Cerebellar cortex (tissue), 1 donor: ENCODE results near the gene AGRN.
"Not testable (repeated sequence)": the region's sequence is repeated elsewhere in the genome, so short reads cannot be mapped to it uniquely, and the experiment has no call there.

Experiments used
- DNase-seq: peaks from one replicate; pipeline ENCODE4 v3.0.0-alpha.2; 2015; ENCODE audit warnings: low spot score

Gene AGRN

DNA sequence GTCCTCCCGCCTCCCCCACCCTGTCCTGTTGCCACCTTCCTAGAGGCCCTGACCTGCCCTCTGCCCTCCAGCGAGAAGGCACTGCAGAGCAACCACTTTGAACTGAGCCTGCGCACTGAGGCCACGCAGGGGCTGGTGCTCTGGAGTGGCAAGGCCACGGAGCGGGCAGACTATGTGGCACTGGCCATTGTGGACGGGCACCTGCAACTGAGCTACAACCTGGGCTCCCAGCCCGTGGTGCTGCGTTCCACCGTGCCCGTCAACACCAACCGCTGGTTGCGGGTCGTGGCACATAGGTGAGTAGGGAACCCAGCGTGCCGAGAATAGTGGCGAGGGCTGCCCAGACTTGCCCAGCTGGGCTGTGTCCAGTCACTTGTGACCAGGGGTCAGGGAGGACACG is 33.8 kb downstream of the AGRN start:
- DNase-seq = no peak

DNA sequence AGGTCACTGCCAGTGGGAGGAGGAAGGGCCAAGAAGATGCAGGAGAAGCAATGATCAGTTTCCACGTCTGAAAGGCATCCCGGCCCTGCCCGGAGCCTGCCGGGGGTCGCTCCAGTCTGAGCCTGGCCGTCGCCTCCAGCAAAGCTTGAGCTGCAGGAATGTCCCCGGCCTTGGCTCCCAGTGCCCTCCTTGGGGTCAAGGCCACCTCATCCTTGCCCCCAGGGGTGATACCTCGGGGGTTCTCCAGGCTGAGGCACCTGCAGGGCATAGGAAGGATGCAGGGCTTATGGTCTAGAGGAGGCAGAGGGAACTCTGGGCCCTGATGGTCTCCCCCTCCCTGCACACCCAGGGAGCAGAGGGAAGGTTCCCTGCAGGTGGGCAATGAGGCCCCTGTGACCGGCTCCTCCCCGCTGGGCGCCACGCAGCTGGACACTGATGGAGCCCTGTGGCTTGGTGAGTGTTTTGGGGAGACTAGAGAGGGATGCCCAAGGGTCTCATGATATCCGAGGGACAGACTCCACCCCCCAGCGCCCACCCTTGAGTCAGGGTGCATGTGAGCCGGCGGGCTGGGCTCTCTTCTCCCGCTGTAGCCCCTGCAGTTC is 34.3 kb downstream of the AGRN start:
- DNase-seq = no peak

DNA sequence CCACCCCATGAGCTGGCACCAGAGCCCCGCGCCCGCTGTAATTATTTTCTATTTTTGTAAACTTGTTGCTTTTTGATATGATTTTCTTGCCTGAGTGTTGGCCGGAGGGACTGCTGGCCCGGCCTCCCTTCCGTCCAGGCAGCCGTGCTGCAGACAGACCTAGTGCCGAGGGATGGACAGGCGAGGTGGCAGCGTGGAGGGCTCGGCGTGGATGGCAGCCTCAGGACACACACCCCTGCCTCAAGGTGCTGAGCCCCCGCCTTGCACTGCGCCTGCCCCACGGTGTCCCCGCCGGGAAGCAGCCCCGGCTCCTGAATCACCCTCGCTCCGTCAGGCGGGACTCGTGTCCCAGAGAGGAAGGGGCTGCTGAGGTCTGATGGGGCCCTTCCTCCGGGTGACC is 35.1 kb downstream of the AGRN start:
- no peak for DNase-seq

GRCh38 chr1:1055841-1056736 is 36.2 kb downstream of the AGRN start:
- DNase-seq = no peak

DNA sequence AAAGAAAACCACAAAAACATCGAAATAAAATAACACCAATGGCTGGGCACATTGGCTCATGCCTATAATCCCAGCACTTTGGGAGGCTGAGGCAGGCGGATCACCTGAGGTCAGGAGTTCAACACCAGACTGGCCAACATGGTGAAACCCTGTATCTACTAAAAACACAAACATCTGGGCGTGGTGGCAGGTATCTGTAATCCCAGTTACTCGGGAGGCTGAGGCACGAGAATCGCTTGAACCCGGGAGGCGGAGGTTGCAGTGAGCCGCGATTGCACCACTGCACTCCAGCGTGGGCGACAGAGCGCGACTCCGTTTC is 37.8 kb downstream of the AGRN start:
- DNase-seq = not testable (repeated sequence)

GRCh38 chr1:1058088-1058905 is 38.4 kb downstream of the AGRN start:
- no peak for DNase-seq

- no peak for DNase-seq
Measured at GRCh38 chr1:1058921-1059493, 39.1 kb downstream of the AGRN start.

GRCh38 chr1:1059494-1060280 is 39.8 kb downstream of the AGRN start:
- DNase-seq = peak; percentile 57

DNA sequence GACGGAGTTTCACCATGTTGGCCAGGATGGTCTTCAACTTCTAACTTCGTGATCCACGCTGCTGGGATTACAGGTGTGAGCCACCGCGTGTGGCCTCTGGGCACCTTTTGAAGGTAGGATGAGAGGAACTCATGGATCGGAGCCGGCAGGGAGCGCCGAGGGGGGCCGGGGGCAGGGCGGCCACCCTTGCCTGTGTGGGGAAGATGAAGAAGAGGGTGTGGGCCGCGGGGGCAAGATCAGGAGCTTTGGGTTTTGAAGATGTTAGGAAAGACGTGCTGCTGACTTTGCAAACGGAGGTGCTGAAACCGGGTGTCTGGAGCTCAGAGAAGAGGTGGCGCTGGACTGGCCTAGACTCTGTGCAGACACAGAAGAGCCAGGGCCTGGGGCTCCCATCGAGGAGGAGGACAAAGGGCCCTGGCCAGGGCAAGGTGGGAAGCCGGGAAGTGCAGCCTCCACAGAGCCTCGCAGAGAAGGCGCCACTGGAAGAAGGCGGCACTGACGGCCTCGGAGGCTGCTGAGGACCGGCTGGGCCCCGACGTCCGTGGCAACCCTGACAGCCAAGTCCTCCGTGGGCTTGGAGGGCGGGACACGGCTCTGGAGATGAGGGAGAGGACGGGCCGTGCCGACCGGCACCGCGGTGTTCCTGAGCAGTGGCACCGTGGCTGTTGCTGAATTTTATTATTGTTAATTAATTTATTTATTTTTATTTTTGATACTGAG is 40.5 kb downstream of the AGRN start:
- no peak for DNase-seq

- no peak for DNase-seq
Measured at GRCh38 chr1:1061682-1062345, 41.9 kb downstream of the AGRN start.

GRCh38 chr1:1062348-1063163 is 42.6 kb downstream of the AGRN start:
- no peak for DNase-seq

DNA sequence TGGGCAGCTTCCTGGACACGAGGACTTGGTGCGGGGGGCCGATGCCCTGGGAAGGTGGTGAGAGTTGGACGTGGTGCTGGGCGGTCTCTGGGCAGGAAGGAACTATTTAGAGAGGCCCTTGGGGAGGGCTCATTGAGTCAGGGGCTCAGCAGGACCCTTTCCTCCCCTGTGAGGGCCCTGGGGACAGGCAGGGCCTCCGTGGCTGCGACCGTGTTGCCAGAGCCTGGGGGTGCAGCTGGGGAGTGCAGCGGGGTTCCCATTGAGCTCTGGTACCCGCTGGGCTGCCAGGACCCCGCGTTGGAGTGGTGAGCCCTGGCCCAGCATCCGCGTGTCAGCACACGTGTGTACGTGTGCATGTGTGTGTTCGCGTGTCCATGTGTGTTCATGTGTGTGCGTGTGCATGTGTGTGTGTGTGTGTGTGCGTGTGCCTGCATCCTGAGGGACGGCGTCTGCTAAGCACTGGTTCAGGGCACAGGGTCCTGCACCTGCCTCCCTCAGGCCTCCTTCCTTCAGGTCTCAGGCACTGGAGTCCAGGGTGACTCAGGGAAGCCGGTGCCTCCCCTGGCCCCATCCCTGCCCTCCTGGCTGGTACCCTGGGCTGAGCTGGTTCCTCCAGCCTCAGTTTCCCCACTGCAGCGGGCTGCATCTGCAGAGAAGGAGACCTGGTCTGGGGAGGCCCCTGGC is 43.5 kb downstream of the AGRN start:
- DNase-seq = no peak

GRCh38 chr1:1063945-1064831 is 44.3 kb downstream of the AGRN start:
- DNase-seq = no peak

- no peak for DNase-seq
Measured at GRCh38 chr1:1065265-1065939, 45.5 kb downstream of the AGRN start.

- peak; percentile 57 for DNase-seq
Measured at GRCh38 chr1:1065940-1066304, 46.0 kb downstream of the AGRN start.

- no peak for DNase-seq
Measured at GRCh38 chr1:1066403-1067283, 46.7 kb downstream of the AGRN start.
